ENCODE measurements around the gene ZG16.

ZG16 gene

DNA sequence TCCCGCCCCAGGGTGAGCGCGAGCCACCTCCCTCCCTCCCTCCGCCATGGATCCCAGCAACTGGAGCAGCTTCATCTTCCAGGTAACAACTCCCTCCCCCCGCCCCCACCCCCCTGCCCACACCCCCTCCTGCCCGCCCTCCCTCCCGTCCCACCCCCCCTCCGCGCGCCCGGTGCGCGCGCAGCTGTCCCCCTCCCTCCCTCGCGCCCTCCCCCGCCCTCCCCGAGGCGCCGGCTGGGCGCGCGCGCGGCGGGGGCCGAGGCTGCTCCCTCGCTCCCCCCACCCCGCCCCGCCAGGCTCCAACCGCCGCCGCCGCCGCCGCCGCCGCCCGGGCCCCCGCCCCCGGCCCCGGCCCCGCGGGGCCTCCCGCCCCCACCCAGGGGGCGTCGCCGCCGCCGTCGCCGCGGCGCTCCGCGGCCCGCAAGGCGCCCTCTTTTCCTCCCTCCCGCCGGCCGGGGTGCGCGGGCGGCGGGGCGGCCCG is 28.1 kb downstream of the ZG16 start, which contains the start of gene MAZ:
Gene MAZ, plus strand, starts transcription at position 431 of the 481 bp plus-strand sequence. CDS start 173 bp downstream, outside the sequence.
- H3K27me3 ChIP-seq (replicated peaks; ENCODE audit: control insufficient read depth, insufficient read depth, low read length) = no peaks in the 10 kb centered on the region
- H3K4me3 ChIP-seq (replicated peaks; ENCODE audit: low read depth, low read length) = peak within 1 kb of the TSS; percentile 89
- TF ChIP-seq, protein P1, sequence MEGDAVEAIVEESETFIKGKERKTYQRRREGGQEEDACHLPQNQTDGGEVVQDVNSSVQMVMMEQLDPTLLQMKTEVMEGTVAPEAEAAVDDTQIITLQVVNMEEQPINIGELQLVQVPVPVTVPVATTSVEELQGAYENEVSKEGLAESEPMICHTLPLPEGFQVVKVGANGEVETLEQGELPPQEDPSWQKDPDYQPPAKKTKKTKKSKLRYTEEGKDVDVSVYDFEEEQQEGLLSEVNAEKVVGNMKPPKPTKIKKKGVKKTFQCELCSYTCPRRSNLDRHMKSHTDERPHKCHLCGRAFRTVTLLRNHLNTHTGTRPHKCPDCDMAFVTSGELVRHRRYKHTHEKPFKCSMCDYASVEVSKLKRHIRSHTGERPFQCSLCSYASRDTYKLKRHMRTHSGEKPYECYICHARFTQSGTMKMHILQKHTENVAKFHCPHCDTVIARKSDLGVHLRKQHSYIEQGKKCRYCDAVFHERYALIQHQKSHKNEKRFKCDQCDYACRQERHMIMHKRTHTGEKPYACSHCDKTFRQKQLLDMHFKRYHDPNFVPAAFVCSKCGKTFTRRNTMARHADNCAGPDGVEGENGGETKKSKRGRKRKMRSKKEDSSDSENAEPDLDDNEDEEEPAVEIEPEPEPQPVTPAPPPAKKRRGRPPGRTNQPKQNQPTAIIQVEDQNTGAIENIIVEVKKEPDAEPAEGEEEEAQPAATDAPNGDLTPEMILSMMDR (IDR thresholded peaks at IDR 0.05; ENCODE audit: insufficient read depth, low read length, poor library complexity, severe bottlenecking) = no peak
- H3K36me3 ChIP-seq (ENCODE audit: control insufficient read depth, insufficient read depth, low read length) = peaks cover 19% of the 10 kb centered on the region
- peak; percentile 83 for DNase-seq (ENCODE audit: extremely low read depth, insufficient read length)

DNA sequence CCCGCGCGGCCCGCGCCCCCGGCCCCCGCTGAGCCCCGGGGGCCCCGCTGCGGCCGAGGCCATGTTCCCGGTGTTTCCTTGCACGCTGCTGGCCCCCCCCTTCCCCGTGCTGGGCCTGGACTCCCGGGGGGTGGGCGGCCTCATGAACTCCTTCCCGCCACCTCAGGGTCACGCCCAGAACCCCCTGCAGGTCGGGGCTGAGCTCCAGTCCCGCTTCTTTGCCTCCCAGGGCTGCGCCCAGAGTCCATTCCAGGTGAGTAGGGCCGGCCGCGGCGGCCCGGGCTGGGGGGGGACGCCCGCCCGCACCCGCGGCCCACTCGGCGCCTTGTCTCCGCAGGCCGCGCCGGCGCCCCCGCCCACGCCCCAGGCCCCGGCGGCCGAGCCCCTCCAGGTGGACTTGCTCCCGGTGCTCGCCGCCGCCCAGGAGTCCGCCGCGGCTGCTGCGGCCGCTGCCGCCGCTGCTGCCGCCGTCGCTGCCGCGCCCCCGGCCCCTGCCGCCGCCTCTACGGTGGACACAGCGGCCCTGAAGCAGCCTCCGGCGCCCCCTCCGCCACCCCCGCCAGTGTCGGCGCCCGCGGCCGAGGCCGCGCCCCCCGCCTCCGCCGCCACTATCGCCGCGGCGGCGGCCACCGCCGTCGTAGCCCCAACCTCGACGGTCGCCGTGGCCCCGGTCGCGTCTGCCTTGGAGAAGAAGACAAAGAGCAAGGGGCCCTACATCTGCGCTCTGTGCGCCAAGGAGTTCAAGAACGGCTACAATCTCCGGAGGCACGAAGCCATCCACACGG is 28.8 kb downstream of the ZG16 start:
- Histone ChIP-seq H3K36me3 (ENCODE audit: control insufficient read depth, insufficient read depth, low read length) (peaks cover 16% of the 10 kb centered on the region), H3K4me3 (replicated peaks; ENCODE audit: low read depth, low read length) (peak overlapping the region; percentile 86), H3K27me3 (replicated peaks; ENCODE audit: control insufficient read depth, insufficient read depth, low read length) (no peaks in the 10 kb centered on the region)
- TF ChIP-seq, protein P1 (IDR thresholded peaks at IDR 0.05; ENCODE audit: insufficient read depth, low read length, poor library complexity, severe bottlenecking) = no peak
- peak; percentile 58 for DNase-seq (ENCODE audit: extremely low read depth, insufficient read length)

GRCh38 chr16:29807426-29808218 is 29.6 kb downstream of the ZG16 start:
- peaks cover 15% of the 10 kb centered on the region for H3K36me3 ChIP-seq (ENCODE audit: control insufficient read depth, insufficient read depth, low read length)
- H3K4me3 ChIP-seq (replicated peaks; ENCODE audit: low read depth, low read length) = peak overlapping the region; percentile 86
- H3K27me3 ChIP-seq (replicated peaks; ENCODE audit: control insufficient read depth, insufficient read depth, low read length) = no peaks in the 10 kb centered on the region
- DNase-seq (ENCODE audit: extremely low read depth, insufficient read length) = peak; percentile 91
- TF ChIP-seq, protein P1 (IDR thresholded peaks at IDR 0.05; ENCODE audit: insufficient read depth, low read length, poor library complexity, severe bottlenecking) = peak; percentile 68

GRCh38 chr16:29808219-29808900 is 30.3 kb downstream of the ZG16 start:
- peak overlapping the region; percentile 86 for H3K4me3 ChIP-seq (replicated peaks; ENCODE audit: low read depth, low read length)
- H3K27me3 ChIP-seq (replicated peaks; ENCODE audit: control insufficient read depth, insufficient read depth, low read length) = no peaks in the 10 kb centered on the region
- H3K36me3 ChIP-seq (ENCODE audit: control insufficient read depth, insufficient read depth, low read length) = peaks cover 15% of the 10 kb centered on the region
- TF ChIP-seq, protein P1 (IDR thresholded peaks at IDR 0.05; ENCODE audit: insufficient read depth, low read length, poor library complexity, severe bottlenecking) = no peak
- DNase-seq (ENCODE audit: extremely low read depth, insufficient read length) = no peak

DNA sequence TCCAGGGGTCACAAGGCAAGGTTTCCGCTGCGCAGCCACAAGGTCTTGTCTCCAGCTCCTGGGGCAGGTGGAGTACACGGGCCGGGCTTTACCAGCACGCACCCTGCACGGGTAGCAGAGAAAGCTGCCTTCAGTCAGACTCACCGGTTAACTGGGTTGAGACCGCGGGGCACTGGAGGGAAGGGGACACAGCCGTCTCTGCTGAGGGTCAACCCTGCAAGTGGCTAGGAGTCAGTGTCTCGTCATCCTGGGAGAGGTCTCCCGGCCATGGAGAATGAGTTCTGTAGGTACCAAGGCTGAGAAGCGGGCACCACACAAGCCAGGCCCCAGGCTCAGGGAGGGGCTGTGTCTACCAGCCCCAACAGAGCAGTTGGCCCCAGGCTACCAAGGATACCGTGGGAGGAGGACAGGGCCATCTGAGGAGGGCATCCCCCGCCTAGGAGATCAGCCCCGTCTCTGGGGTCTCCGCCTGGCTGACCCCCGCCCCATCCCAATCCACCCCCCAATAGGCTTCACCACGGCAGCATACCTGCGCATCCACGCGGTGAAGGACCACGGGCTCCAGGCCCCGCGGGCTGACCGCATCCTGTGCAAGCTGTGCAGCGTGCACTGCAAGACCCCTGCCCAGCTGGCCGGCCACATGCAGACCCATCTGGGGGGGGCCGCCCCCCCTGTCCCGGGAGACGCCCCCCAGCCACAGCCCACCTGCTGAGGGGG is 31.1 kb downstream of the ZG16 start:
- peaks cover 15% of the 10 kb centered on the region for H3K36me3 ChIP-seq (ENCODE audit: control insufficient read depth, insufficient read depth, low read length)
- TF ChIP-seq, protein P1 (IDR thresholded peaks at IDR 0.05; ENCODE audit: insufficient read depth, low read length, poor library complexity, severe bottlenecking) = no peak
- no peak for DNase-seq (ENCODE audit: extremely low read depth, insufficient read length)
- no peaks in the 10 kb centered on the region for H3K27me3 ChIP-seq (replicated peaks; ENCODE audit: control insufficient read depth, insufficient read depth, low read length)
- H3K4me3 ChIP-seq (replicated peaks; ENCODE audit: low read depth, low read length) = peak overlapping the region; percentile 86
